Nephron (organoid): Measurements from ENCODE around the gene SPAG7.
"Not testable (repeated sequence)": the region's sequence is repeated elsewhere in the genome, so short reads cannot be mapped to it uniquely, and the experiment has no call there.

Experiments used
- H3K27ac Mint-ChIP-seq, 3 experiments: 2 replicates each; pipeline ENCODE4 v1.8.0; 2020; ENCODE audit warnings: mixed read lengths in 3 of 3, mild to moderate bottlenecking in 2 of 3, moderate library complexity in 1 of 3
- H3K27me3 Mint-ChIP-seq: 2 replicates; pipeline ENCODE4 v1.8.0; 2021; ENCODE audit warnings: low read depth, mild to moderate bottlenecking, moderate library complexity, mixed read lengths
- H3K36me3 Mint-ChIP-seq: 2 replicates; pipeline ENCODE4 v1.8.0; 2020; ENCODE audit warnings: low read depth, mixed read lengths
- H3K4me1 Mint-ChIP-seq: 2 replicates; pipeline ENCODE4 v1.8.0; 2020; ENCODE audit warnings: mixed read lengths
- H3K4me3 Mint-ChIP-seq, 3 experiments: 2 replicates each; pipeline ENCODE4 v1.8.0; 2020; ENCODE audit warnings: mild to moderate bottlenecking in 3 of 3, mixed read lengths in 3 of 3, moderate library complexity in 2 of 3
- H3K9me3 Mint-ChIP-seq: 2 replicates; pipeline ENCODE4 v1.8.0; 2020; ENCODE audit warnings: mixed read lengths
- CTCF ChIP-seq, 3 experiments: fragments of 200-600 bp; sonication (generic); IDR thresholded peaks; one replicate each; pipeline ENCODE4 v1.5.0; 2021; ENCODE audit warnings: antibody characterized with exemption in 3 of 3; ENCODE audit not compliant: unreplicated experiment in 3 of 3

Gene SPAG7

DNA sequence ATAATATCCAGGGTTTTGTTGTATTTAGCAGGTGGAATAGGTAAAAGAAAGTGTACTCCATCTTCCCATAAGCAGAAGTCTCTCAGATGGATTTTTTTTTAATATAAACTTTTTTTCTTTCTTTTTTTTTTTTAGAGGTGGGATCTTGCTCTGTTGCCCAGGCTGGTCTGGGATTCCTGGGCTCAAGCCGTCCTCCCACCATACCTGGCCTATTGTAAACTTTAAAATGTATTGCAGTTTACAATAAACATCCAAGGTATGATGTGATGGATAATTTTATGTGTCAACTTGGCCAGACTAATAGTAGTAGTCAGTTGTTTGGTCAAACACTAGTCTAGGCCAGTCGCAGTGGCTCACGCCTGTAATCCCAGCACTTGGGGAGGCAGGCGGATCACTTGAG lies 46.3 kb downstream of the SPAG7 start:
- H3K4me3 Mint-ChIP-seq: no peak overlapping the region
- H3K4me1 Mint-ChIP-seq: peaks cover 6% of the 10 kb centered on the region
- no peak for TF ChIP-seq CTCF (IDR thresholded peaks at IDR 0.05; ENCODE audit: unreplicated experiment in 3 of 3)
- H3K27me3 Mint-ChIP-seq: no peaks in the 10 kb centered on the region
- no peaks in the 10 kb centered on the region for H3K36me3 Mint-ChIP-seq
- H3K9me3 Mint-ChIP-seq: no peaks in the 10 kb centered on the region
- H3K27ac Mint-ChIP-seq: no peak overlapping the region

GRCh38 chr17:4920351-4921048 lies 47.1 kb downstream of the SPAG7 start:
- Mint-ChIP-seq H3K27ac (peak overlapping the region in 1 of 3 experiments; percentile 19), H3K9me3 (no peaks in the 10 kb centered on the region), H3K36me3 (no peaks in the 10 kb centered on the region), H3K4me1 (peaks cover 6% of the 10 kb centered on the region), H3K4me3 (no peak overlapping the region), H3K27me3 (no peaks in the 10 kb centered on the region)
- TF ChIP-seq CTCF (IDR thresholded peaks at IDR 0.05; ENCODE audit: unreplicated experiment in 3 of 3): no peak

DNA sequence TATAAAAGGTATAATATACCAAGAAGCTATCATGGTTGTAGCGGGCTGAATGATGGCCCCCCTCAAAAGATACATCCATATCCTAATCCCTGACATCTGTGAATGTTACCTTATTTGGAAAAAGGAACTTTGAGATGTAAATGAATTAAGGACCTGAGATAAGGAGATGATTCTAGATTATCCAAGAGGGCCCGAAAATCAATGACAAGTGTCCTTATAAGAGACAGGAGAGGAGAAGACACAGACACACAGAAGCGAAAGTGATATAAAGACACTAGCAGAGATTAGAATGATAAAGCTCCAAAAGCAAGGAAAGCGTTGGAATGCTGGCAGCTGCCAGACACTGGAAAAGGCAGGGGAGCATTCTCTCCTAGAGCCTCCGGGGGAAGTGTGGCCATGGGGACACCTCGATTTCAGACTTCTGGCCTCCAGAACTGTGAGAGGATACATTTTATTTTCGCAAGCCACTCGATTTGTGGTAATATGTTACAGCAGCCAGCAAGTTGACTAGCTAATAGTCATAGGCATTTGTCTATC lies 48.0 kb downstream of the SPAG7 start:
- TF ChIP-seq CTCF (IDR thresholded peaks at IDR 0.05; ENCODE audit: unreplicated experiment in 3 of 3): no peak
- Mint-ChIP-seq H3K4me3 (no peak overlapping the region), H3K27ac (peak overlapping the region in 1 of 3 experiments; percentile 52), H3K27me3 (no peaks in the 10 kb centered on the region), H3K9me3 (no peaks in the 10 kb centered on the region), H3K36me3 (no peaks in the 10 kb centered on the region), H3K4me1 (peaks cover 6% of the 10 kb centered on the region)

DNA sequence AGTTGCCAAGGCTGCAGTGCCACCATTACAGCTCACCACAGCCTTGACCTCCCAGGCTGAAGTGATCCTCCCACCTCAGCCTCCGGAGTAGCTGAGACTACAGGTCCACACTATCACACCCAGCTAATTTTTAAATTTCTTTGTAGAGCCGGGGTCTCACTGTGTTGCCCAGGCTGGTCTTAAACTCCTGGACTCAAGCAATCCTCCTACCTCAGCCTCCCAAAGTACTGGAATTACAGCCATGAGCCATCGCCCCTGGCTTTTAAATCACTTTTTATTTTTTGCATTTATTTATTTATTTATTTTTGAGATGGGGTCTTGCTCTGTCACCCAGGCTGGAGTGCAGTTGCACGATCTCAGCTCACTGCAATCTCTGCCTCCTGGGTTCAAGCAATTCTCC lies 53.1 kb downstream of the SPAG7 start:
- H3K27me3 Mint-ChIP-seq: not testable (repeated sequence)

DNA sequence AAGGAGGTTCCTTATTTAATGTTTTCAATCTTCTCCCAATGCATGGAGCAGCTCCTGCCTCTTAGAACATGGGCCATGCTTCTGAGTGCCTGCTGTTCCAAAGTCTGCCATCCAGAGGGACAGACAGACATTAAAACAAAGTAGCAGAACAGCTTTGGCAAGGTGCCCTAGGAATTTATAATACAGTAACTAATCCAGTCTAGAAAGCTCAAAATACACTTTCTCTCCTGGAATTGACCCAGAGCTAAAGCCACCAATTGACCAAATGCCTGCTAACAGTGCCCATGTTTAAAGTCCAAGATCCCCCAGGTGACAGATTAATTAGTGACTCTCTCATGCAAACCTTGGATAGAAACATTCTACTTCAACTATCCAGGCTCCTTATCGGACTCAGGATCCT lies 53.6 kb downstream of the SPAG7 start:
- no peak for TF ChIP-seq CTCF (IDR thresholded peaks at IDR 0.05; ENCODE audit: unreplicated experiment in 3 of 3)
- Mint-ChIP-seq H3K36me3 (no peaks in the 10 kb centered on the region), H3K9me3 (no peaks in the 10 kb centered on the region), H3K4me3 (no peak overlapping the region), H3K27ac (peak overlapping the region; percentile 82 to 88 (median 84)), H3K4me1 (peaks cover 4% of the 10 kb centered on the region), H3K27me3 (no peaks in the 10 kb centered on the region)

More for the DNA sequence above, 53.1 kb downstream of the SPAG7 start:
- H3K4me1 Mint-ChIP-seq, H3K27ac Mint-ChIP-seq, H3K36me3 Mint-ChIP-seq, H3K4me3 Mint-ChIP-seq, H3K9me3 Mint-ChIP-seq: not testable (repeated sequence)
